ENCODE results near the gene TMCO4.

TMCO4 gene

GRCh38 chr1:19754482-19754881, 45.2 kb downstream of the TMCO4 start:
- no peak for DNase-seq (ENCODE audit: low read depth, low spot score)
- no peak overlapping the region for H3K27ac ChIP-seq

- H3K27ac ChIP-seq, result no peak overlapping the region
- no peak for DNase-seq (ENCODE audit: low read depth, low spot score)
Observed at GRCh38 chr1:19752083-19752696, 47.5 kb downstream of the TMCO4 start.

- no peak overlapping the region for H3K27ac ChIP-seq
- no peak for DNase-seq (ENCODE audit: low read depth, low spot score)
Observed at GRCh38 chr1:19750882-19751276, 48.8 kb downstream of the TMCO4 start.

GRCh38 chr1:19750101-19750881, 49.4 kb downstream of the TMCO4 start:
- H3K27ac ChIP-seq, result no peak overlapping the region
- no peak for DNase-seq (ENCODE audit: low read depth, low spot score)

- DNase-seq (ENCODE audit: low read depth, low spot score), result no peak
- no peak overlapping the region for H3K27ac ChIP-seq
Observed at GRCh38 chr1:19749685-19750084, 50.0 kb downstream of the TMCO4 start.

DNA sequence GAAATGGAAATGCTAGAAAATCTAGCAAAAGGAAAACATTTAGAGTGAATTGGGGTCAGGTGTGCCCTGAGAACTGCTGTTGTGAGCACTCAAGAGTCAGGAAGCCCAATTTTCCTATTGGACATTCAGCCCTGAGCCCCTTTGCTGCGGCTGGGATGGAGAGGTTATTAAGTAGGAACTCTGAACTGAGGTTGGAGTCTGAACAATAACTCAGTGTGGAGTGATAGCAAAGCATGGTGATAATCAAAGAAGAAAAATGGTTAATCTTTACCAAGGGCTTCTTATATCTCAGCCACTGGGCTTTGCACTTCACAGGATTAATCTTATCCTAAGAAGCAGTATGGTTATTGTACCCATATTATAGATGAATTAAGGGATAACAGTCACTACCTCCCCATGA, 52.0 kb downstream of the TMCO4 start:
- DNase-seq (ENCODE audit: low read depth, low spot score), result no peak
- no peak overlapping the region for H3K27ac ChIP-seq

- no peak for DNase-seq (ENCODE audit: low read depth, low spot score)
- no peak overlapping the region for H3K27ac ChIP-seq
Observed at GRCh38 chr1:19744886-19745285, 54.8 kb downstream of the TMCO4 start.

- no peak overlapping the region for H3K27ac ChIP-seq
- no peak for DNase-seq (ENCODE audit: low read depth, low spot score)
Observed at GRCh38 chr1:19744335-19744743, 55.4 kb downstream of the TMCO4 start.

DNA sequence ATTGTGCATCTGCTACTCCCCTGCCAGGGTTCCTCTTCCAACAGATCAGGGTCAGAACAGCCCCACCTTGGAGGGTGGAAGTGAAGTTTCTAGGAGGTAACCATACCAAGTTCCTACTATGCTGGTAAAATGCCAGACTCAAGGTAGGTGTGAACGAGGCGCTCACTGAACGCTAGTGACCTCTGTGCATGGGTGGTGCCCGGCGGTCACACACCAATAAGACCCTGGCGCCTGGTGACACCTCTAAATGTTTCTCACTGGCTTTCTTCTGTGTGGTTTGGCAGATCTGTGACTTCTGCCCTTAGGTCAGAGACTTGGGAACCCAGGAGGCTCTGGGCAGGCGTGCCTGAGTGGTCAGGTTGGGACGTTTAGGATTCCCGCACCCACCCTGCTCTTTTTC, 55.9 kb downstream of the TMCO4 start:
- no peak for DNase-seq (ENCODE audit: low read depth, low spot score)
- H3K27ac ChIP-seq, result no peak overlapping the region

GRCh38 chr1:19743180-19743579, 56.5 kb downstream of the TMCO4 start:
- no peak overlapping the region for H3K27ac ChIP-seq
- DNase-seq (ENCODE audit: low read depth, low spot score), result no peak

DNA sequence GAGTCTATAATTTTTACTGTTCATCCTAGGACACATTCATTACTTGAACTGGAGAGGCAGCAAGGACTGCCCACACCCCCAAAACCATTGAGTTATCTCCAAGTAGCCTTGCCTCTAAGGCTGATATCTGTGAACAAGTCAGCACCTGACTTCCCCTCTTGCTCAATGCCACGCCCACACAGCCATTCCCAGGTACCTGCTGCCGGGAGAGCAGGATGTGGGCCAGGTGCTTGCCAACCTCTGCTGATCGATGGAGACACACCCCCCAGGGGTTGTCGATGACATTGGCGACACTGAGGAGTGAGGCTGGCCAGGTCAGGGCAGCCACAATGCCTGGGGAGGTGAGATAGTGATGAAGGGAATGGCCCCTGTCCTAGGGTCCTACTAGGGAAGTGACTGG, 60.1 kb downstream of the TMCO4 start:
- H3K27ac ChIP-seq, result no peak overlapping the region

GRCh38 chr1:19738669-19739068, 61.0 kb downstream of the TMCO4 start:
- no peak overlapping the region for H3K27ac ChIP-seq

More for the DNA sequence above, 60.1 kb downstream of the TMCO4 start:
- peak; percentile 14 for DNase-seq (ENCODE audit: low read depth, low spot score)

DNA sequence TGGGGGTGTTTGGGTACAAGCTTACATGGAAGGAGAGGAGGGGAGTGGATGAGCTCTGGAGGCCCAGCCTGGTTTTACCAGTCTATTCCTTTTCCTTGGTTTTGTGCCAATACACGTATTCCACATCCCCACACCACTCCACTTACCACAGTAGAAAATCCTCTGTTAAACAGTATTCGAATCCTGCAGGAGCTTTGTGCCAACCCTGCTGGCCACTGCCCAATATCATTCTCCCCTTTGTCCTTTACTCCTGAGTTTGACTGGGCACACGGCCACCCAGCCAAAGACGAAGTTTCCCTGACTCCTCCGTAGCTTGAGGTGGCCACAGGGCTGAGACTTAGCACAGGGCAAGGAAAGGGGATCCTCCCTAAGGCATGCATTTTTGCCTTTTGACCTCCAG, 61.6 kb downstream of the TMCO4 start:
- DNase-seq (ENCODE audit: low read depth, low spot score), result no peak
- H3K27ac ChIP-seq, result no peak overlapping the region

More at GRCh38 chr1:19738669-19739068, 61.0 kb downstream of the TMCO4 start:
- no peak for DNase-seq (ENCODE audit: low read depth, low spot score)

GRCh38 chr1:19737104-19737825, 62.5 kb downstream of the TMCO4 start:
- no peak overlapping the region for H3K27ac ChIP-seq
- no peak for DNase-seq (ENCODE audit: low read depth, low spot score)

DNA sequence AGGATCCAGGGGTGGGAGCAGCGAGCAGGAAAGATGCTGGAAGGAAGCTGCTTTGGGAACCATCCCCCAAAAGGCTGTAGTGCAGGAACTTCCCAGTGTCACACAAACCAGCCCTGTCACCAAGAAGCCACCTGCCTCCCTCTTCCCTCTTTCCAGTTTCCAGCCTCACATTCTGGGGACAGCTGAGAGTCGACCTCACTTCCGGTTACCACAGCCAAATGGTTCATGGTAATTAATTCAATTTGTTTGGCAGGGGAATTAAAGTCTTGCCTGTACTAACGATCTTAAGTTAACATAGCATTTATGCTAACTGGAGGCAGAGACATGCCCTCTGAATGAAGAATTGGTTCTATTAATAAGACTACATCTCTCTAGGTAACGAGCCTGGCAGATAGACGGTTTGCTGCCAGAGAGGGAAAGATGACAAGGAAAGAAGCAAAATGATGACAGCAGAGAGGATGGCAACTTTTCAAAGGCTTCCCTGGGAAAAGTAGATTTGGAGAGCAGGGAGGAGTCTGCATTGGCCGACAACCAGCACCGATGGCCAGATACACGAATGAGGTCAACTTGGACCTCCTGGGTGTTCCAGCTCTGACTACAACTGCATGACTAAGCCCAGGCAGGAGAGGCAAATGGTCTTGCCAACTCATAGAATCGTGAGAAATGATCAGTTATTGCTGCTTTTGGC, 64.1 kb downstream of the TMCO4 start:
- no peak for DNase-seq (ENCODE audit: low read depth, low spot score)
- no peak overlapping the region for H3K27ac ChIP-seq

GRCh38 chr1:19734472-19734999, 65.2 kb downstream of the TMCO4 start:
- no peak overlapping the region for H3K27ac ChIP-seq

GRCh38 chr1:19734056-19734455, 65.7 kb downstream of the TMCO4 start:
- DNase-seq (ENCODE audit: low read depth, low spot score), result no peak
- no peak overlapping the region for H3K27ac ChIP-seq

More at GRCh38 chr1:19734472-19734999, 65.2 kb downstream of the TMCO4 start:
- no peak for DNase-seq (ENCODE audit: low read depth, low spot score)

- DNase-seq (ENCODE audit: low read depth, low spot score), result no peak
- H3K27ac ChIP-seq, result no peak overlapping the region
Observed at GRCh38 chr1:19733615-19734014, 66.1 kb downstream of the TMCO4 start.

DNA sequence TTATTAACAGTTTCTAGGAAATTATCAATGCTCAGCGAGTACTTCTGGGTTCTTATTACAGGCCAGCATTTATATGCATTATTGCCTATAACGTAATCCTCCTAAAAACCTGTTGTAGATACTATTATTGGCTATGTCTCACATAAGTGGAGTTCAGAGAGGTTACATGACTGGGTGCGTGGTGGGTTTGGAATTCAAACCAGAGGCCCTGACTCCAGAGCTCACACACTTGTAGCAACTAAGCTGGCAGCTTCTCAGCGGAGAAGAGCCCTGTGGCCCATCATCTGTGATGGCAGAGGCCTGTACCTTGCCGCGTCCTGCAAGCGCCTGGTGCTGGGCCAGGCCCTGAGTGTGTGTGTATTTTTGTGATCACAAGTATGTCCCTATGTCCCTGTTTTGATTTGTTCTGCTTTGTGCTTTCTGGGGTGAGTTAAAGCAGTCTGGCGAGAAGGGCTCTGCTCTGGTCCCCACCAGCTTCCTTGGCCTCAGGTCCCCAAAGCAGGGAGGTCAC, 68.3 kb downstream of the TMCO4 start:
- no peak for DNase-seq (ENCODE audit: low read depth, low spot score)
- H3K27ac ChIP-seq, result no peak overlapping the region

- DNase-seq (ENCODE audit: low read depth, low spot score), result no peak
- no peak overlapping the region for H3K27ac ChIP-seq
Observed at GRCh38 chr1:19730793-19731192, 68.9 kb downstream of the TMCO4 start.
